ENCODE measurements around the gene MUSTN1.

MUSTN1 gene

DNA sequence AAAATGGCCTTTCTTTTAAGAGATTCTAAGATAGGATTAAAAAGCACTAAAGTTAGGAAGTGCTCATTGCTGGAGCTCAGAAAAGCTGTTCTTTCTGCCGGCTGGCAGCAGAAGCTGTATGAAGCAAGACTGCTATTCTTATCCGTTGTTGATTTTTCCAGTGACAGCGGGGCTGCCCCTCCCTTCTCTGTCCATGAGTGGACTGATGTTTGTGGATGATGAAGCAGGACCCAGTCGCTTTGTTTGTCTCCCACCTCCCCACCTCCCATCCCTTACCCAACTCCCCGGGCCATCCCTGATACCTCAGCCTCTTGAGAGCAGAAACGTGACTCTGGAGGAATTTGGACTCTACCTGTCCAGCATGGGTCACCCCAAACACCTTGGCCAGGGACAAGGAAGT lies 10.3 kb upstream of the MUSTN1 start:
- H3K79me2 ChIP-seq (ENCODE audit: insufficient read depth, low read length), result no peaks in the 10 kb centered on the region
- H2AFZ ChIP-seq (ENCODE audit: low read depth, low read length), result no peak overlapping the region
- H3K9me3 ChIP-seq (ENCODE audit: insufficient read depth, low read length, severe bottlenecking), result no peaks in the 10 kb centered on the region
- DNase-seq, result no peak
- H3K4me1 ChIP-seq (ENCODE audit: insufficient read depth, low read length), result no peaks in the 10 kb centered on the region
- H4K20me1 ChIP-seq (ENCODE audit: insufficient read depth, low read length), result no peaks in the 10 kb centered on the region
- H3K4me3 ChIP-seq (ENCODE audit: low read depth in 1 of 2, low read length in 2 of 2), result no peak overlapping the region
- H3K27ac ChIP-seq (ENCODE audit: low read length), result no peak overlapping the region
- H3K27me3 ChIP-seq (ENCODE audit: insufficient read depth, low read length, poor library complexity), result no peaks in the 10 kb centered on the region
- no peak for ATAC-seq (ENCODE audit: insufficient read depth, low read depth)
- no peak overlapping the region for H3K4me2 ChIP-seq (ENCODE audit: insufficient read depth, low read length)
- TF ChIP-seq, protein P1, sequence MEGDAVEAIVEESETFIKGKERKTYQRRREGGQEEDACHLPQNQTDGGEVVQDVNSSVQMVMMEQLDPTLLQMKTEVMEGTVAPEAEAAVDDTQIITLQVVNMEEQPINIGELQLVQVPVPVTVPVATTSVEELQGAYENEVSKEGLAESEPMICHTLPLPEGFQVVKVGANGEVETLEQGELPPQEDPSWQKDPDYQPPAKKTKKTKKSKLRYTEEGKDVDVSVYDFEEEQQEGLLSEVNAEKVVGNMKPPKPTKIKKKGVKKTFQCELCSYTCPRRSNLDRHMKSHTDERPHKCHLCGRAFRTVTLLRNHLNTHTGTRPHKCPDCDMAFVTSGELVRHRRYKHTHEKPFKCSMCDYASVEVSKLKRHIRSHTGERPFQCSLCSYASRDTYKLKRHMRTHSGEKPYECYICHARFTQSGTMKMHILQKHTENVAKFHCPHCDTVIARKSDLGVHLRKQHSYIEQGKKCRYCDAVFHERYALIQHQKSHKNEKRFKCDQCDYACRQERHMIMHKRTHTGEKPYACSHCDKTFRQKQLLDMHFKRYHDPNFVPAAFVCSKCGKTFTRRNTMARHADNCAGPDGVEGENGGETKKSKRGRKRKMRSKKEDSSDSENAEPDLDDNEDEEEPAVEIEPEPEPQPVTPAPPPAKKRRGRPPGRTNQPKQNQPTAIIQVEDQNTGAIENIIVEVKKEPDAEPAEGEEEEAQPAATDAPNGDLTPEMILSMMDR (IDR thresholded peaks at IDR 0.05; ENCODE audit: borderline replicate concordance, extremely low read depth, low read length, poor library complexity, severe bottlenecking), result no peak
- TF ChIP-seq EZH2 (IDR thresholded peaks at IDR 0.05; ENCODE audit: borderline replicate concordance, low read depth, low read length, severe bottlenecking), result no peak
- H3K36me3 ChIP-seq (ENCODE audit: insufficient read depth, low read length), result peaks cover 36% of the 10 kb centered on the region
- H3K9ac ChIP-seq (ENCODE audit: low read depth, low read length), result no peak overlapping the region

GRCh38 chr3:52844290-52844975 lies 9.6 kb upstream of the MUSTN1 start:
- Histone ChIP-seq H4K20me1 (ENCODE audit: insufficient read depth, low read length) (no peaks in the 10 kb centered on the region), H3K36me3 (ENCODE audit: insufficient read depth, low read length) (peaks cover 31% of the 10 kb centered on the region), H3K27ac (ENCODE audit: low read length) (no peak overlapping the region), H3K4me3 (ENCODE audit: low read depth in 1 of 2, low read length in 2 of 2) (no peak overlapping the region), H3K9ac (ENCODE audit: low read depth, low read length) (no peak overlapping the region), H3K9me3 (ENCODE audit: insufficient read depth, low read length, severe bottlenecking) (no peaks in the 10 kb centered on the region), H3K79me2 (ENCODE audit: insufficient read depth, low read length) (no peaks in the 10 kb centered on the region), H3K27me3 (ENCODE audit: insufficient read depth, low read length, poor library complexity) (no peaks in the 10 kb centered on the region), H3K4me1 (ENCODE audit: insufficient read depth, low read length) (no peaks in the 10 kb centered on the region), H3K4me2 (ENCODE audit: insufficient read depth, low read length) (no peak overlapping the region), H2AFZ (ENCODE audit: low read depth, low read length) (no peak overlapping the region)
- ATAC-seq (ENCODE audit: insufficient read depth, low read depth), result no peak
- no peak for DNase-seq
- TF ChIP-seq, protein P1 (IDR thresholded peaks at IDR 0.05; ENCODE audit: borderline replicate concordance, extremely low read depth, low read length, poor library complexity, severe bottlenecking), result no peak
- TF ChIP-seq EZH2 (IDR thresholded peaks at IDR 0.05; ENCODE audit: borderline replicate concordance, low read depth, low read length, severe bottlenecking), result no peak

- H4K20me1 ChIP-seq (ENCODE audit: insufficient read depth, low read length), result no peaks in the 10 kb centered on the region
- no peaks in the 10 kb centered on the region for H3K4me1 ChIP-seq (ENCODE audit: insufficient read depth, low read length)
- peaks cover 26% of the 10 kb centered on the region for H3K36me3 ChIP-seq (ENCODE audit: insufficient read depth, low read length)
- no peak overlapping the region for H3K9ac ChIP-seq (ENCODE audit: low read depth, low read length)
- no peaks in the 10 kb centered on the region for H3K79me2 ChIP-seq (ENCODE audit: insufficient read depth, low read length)
- no peak overlapping the region for H3K27ac ChIP-seq (ENCODE audit: low read length)
- H3K9me3 ChIP-seq (ENCODE audit: insufficient read depth, low read length, severe bottlenecking), result no peaks in the 10 kb centered on the region
- H3K4me3 ChIP-seq (ENCODE audit: low read depth in 1 of 2, low read length in 2 of 2), result no peak overlapping the region
- no peaks in the 10 kb centered on the region for H3K27me3 ChIP-seq (ENCODE audit: insufficient read depth, low read length, poor library complexity)
- no peak overlapping the region for H2AFZ ChIP-seq (ENCODE audit: low read depth, low read length)
- DNase-seq (no peak), ATAC-seq (ENCODE audit: insufficient read depth, low read depth) (no peak)
- no peak overlapping the region for H3K4me2 ChIP-seq (ENCODE audit: insufficient read depth, low read length)
- no peak for TF ChIP-seq EZH2 (IDR thresholded peaks at IDR 0.05; ENCODE audit: borderline replicate concordance, low read depth, low read length, severe bottlenecking)
- TF ChIP-seq, protein P1 (IDR thresholded peaks at IDR 0.05; ENCODE audit: borderline replicate concordance, extremely low read depth, low read length, poor library complexity, severe bottlenecking), result no peak
Observed at GRCh38 chr3:52843881-52844280, 9.1 kb upstream of the MUSTN1 start.

Measured in DND-41 (cell line).